CD4-positive, alpha-beta T cell (primary cell): ENCODE data around the gene RPP30. TPM values are rescaled to one million over a fixed set of nuclear protein-coding genes. Genes with fewer than 3 reads are reported as not detected.

Experiments used
- ATAC-seq: fragments of 200-7000 bp; cut with Tn5 transposase; one replicate; pipeline ENCODE4 v1.10.0; 2022; ENCODE audit warnings: mild to moderate bottlenecking; ENCODE audit not compliant: poor library complexity
- CTCF ChIA-PET: fragments of 350-600 bp; sonication (Branson Sonifier 250); formaldehyde crosslinking; loops from one replicate; lab custom pipeline; 2021; ENCODE audit warnings: antibody characterized with exemption, inconsistent platforms; lab: Charles Lee
- POLR2A ChIA-PET: fragments of 350-600 bp; sonication (Branson Sonifier 250); formaldehyde crosslinking; loops from one replicate; lab custom pipeline; 2021; ENCODE audit warnings: antibody characterized with exemption, inconsistent platforms; lab: Charles Lee
- DNase-seq, 14 experiments: peaks; one replicate each; pipeline ENCODE4 v3.0.0-alpha.2; 2013 to 2020; ENCODE audit warnings: mixed read lengths in 2 of 14
- H3K27ac ChIP-seq, 2 donors: one replicate each; pipeline versions ENCODE4 v1.5.1 to v1.7.0; 2013; ENCODE audit warnings: low read length in 2 of 2, low read depth in 1 of 2, mild to moderate bottlenecking in 1 of 2
- H3K27me3 ChIP-seq, 2 experiments: 1 replicate in 1 of 2; 2 replicates in 1 of 2; pipeline versions ENCODE4 v1.6.1 to v1.7.0; 2013; ENCODE audit warnings: low read length in 2 of 2, control low read depth in 1 of 2, mild to moderate bottlenecking in 1 of 2, moderate library complexity in 1 of 2; ENCODE audit not compliant: insufficient read depth in 2 of 2, control insufficient read depth in 1 of 2
- H3K36me3 ChIP-seq: one replicate; pipeline ENCODE4 v1.6.1; 2013; ENCODE audit warnings: low read length, control low read depth; ENCODE audit not compliant: insufficient read depth
- H3K4me1 ChIP-seq: one replicate; pipeline ENCODE4 v1.6.1; 2013; ENCODE audit warnings: low read length, control low read depth; ENCODE audit not compliant: insufficient read depth
- H3K4me3 ChIP-seq: one replicate; pipeline ENCODE4 v1.5.1; 2013; ENCODE audit warnings: mild to moderate bottlenecking, low read length, moderate library complexity
- H3K9me3 ChIP-seq, 2 experiments: 1 replicate in 1 of 2; 2 replicates in 1 of 2; pipeline versions ENCODE4 v1.6.1 to v1.7.0; 2013; ENCODE audit warnings: low read length in 2 of 2, mild to moderate bottlenecking in 2 of 2, control low read depth in 1 of 2, moderate library complexity in 1 of 2; ENCODE audit not compliant: control insufficient read depth in 1 of 2, insufficient read depth in 1 of 2
- H3K27ac Mint-ChIP-seq: one replicate; pipeline ENCODE4 v1.8.0; 2020; ENCODE audit warnings: mixed read lengths
- H3K27me3 Mint-ChIP-seq: one replicate; pipeline ENCODE4 v1.8.0; 2021; ENCODE audit warnings: mixed read lengths
- H3K36me3 Mint-ChIP-seq: one replicate; pipeline ENCODE4 v1.8.0; 2021; ENCODE audit warnings: low read depth, mixed read lengths
- H3K4me1 Mint-ChIP-seq: one replicate; pipeline ENCODE4 v1.8.0; 2021; ENCODE audit warnings: low read depth, mixed read lengths
- H3K4me3 Mint-ChIP-seq: one replicate; pipeline ENCODE4 v1.8.0; 2020; ENCODE audit warnings: mild to moderate bottlenecking, mixed read lengths
- H3K9me3 Mint-ChIP-seq: one replicate; pipeline ENCODE4 v1.8.0; 2020; ENCODE audit warnings: mixed read lengths
- CTCF ChIP-seq: fragments of 200-600 bp; IDR thresholded peaks from one replicate; pipeline ENCODE4 v1.8.0; 2022; ENCODE audit warnings: antibody characterized with exemption, mild to moderate bottlenecking
- intact Hi-C, 2 experiments: fragments of 100-400 bp; cut with DNase I in 1 of 2; cut with micrococcal nuclease in 1 of 2; formaldehyde crosslinking; loops; one replicate each; pipeline versions ENCODE4 v1.15.1 to v1.9.0; 2023 to 2025; cut with DNase I, micrococcal nuclease
- total RNA-seq, 174 experiments: library from RNA in 2 of 174; stranded (reverse) in 2 of 174; gene quantifications; one replicate each; pipeline ENCODE4 v1.2.3 and lab custom pipeline; 2021 to 2026

The RPP30 gene
- total RNA-seq, 2 experiments from 2014 or later = 25.3 to 28.5 TPM

DNA sequence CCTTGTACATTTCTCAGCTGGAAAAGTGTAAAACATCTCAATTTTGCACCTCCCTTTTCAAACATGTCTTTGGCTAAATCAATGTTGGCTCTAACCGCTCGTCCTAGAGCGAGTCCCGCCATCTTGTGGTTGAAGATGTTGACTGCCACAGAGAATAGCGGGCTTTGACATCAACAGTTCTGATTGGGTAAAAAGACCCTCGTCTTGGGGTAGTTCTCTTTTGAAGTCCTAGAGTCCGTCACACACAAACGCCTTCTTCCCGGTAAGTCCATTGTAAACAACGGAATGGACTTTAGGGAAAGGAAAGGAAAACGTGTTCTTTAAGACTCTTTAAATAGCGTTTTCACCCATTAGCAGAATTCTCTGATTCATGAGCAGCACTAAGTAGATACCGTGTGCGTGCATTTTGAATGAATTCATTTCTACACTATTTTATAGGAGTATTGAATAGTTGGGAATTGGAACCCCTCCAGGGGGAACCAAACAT is 452 bp upstream of the RPP30 start:
- CTCF ChIA-PET = interaction anchor here (1.0 to 2.3 kb wide), 4 partner anchors 8 to 46 kb away, joined by 3 to 11 read pairs (median 6); partner anchors contain the start of gene HTR7
- Histone ChIP-seq H3K27ac (peak overlapping the region in 1 of 2 donors; percentile 18), H3K9me3 (no peaks in the 10 kb centered on the region), H3K27me3 (peaks cover 0 to 29% of the 10 kb centered on the region in 2 experiments), H3K36me3 (peaks cover 10% of the 10 kb centered on the region), H3K4me1 (peaks cover 16% of the 10 kb centered on the region), H3K4me3 (peak overlapping the region; percentile 95)
- H3K4me3 Mint-ChIP-seq = peak overlapping the region; percentile 96
- no peaks in the 10 kb centered on the region for H3K9me3 Mint-ChIP-seq
- peak overlapping the region; percentile 84 for H3K27ac Mint-ChIP-seq
- peak in 11 of 14 experiments; percentile 8 to 75 (median 21) for DNase-seq
- H3K36me3 Mint-ChIP-seq = peaks cover 25% of the 10 kb centered on the region
- peak; percentile 38 for TF ChIP-seq CTCF
- peaks cover 38% of the 10 kb centered on the region for H3K4me1 Mint-ChIP-seq
- peak; percentile 62 for ATAC-seq
- peaks cover 40% of the 10 kb centered on the region for H3K27me3 Mint-ChIP-seq
- POLR2A ChIA-PET = interaction anchor here (0.8 to 1.8 kb wide), 12 partner anchors 8 to 1420 kb away, joined by 3 to 7 read pairs (median 3); partner anchors contain the start of genes BTAF1, CPEB3, HTR7 and KIF20B
- intact Hi-C loops = loop anchor here (1.0 to 10.0 kb wide), 9 partner anchors 121 to 1423 kb away; partner anchors contain the start of genes BTAF1 (in 2 of the 2), CPEB3 (in 1 of the 2), KIF20B (in 1 of the 2) and MARCHF5 (in 1 of the 2)

- peak overlapping the region; percentile 96 for H3K4me3 Mint-ChIP-seq
- intact Hi-C loops = loop anchor here (5.0 to 10.0 kb wide), 7 partner anchors 290 to 1422 kb away; partner anchors contain the start of genes BTAF1 (in 2 of the 2), CPEB3 (in 1 of the 2), KIF20B (in 1 of the 2) and MARCHF5 (in 1 of the 2)
- peaks cover 38% of the 10 kb centered on the region for H3K4me1 Mint-ChIP-seq
- peaks cover 27% of the 10 kb centered on the region for H3K27me3 Mint-ChIP-seq
- H3K27ac ChIP-seq = no peak overlapping the region
- peaks cover 16% of the 10 kb centered on the region for H3K4me1 ChIP-seq
- ChIA-PET POLR2A (interaction anchor here (0.6 to 1.8 kb wide), 6 partner anchors 7 to 1171 kb away, joined by 3 to 7 read pairs (median 4); partner anchors contain the start of gene KIF20B), CTCF (interaction anchor here (2.3 kb wide), 1 partner anchor 10 kb away, joined by 8 read pairs; no protein-coding TSS in a partner anchor)
- peaks cover 0 to 19% of the 10 kb centered on the region in 2 experiments for H3K27me3 ChIP-seq
- H3K4me3 ChIP-seq = peak overlapping the region; percentile 95
- DNase-seq = no peak
- H3K9me3 Mint-ChIP-seq = no peaks in the 10 kb centered on the region
- no peak for TF ChIP-seq CTCF
- ATAC-seq = no peak
- H3K9me3 ChIP-seq = no peaks in the 10 kb centered on the region
- H3K36me3 Mint-ChIP-seq = peaks cover 38% of the 10 kb centered on the region
- peaks cover 22% of the 10 kb centered on the region for H3K36me3 ChIP-seq
- H3K27ac Mint-ChIP-seq = peak overlapping the region; percentile 84
Observed at GRCh38 chr10:90872648-90873020, 860 bp downstream of the RPP30 start.

GRCh38 chr10:90879062-90879461 is 7.3 kb downstream of the RPP30 start:
- Mint-ChIP-seq H3K36me3 (peaks cover 83% of the 10 kb centered on the region), H3K4me1 (peaks cover 4% of the 10 kb centered on the region), H3K4me3 (no peak overlapping the region), H3K9me3 (no peaks in the 10 kb centered on the region), H3K27ac (no peak overlapping the region), H3K27me3 (no peaks in the 10 kb centered on the region)
- TF ChIP-seq CTCF = no peak
- no peak overlapping the region for H3K27ac ChIP-seq
- ChIA-PET POLR2A (interaction anchor here (0.6 to 1.9 kb wide), 3 partner anchors 7 to 155 kb away, joined by 4 to 7 read pairs (median 5); partner anchors contain the start of gene RPP30), CTCF (interaction anchor here (0.6 to 1.8 kb wide), 7 partner anchors 10 to 756 kb away, joined by 3 to 8 read pairs (median 3); no protein-coding TSS in a partner anchor)
- H3K27me3 ChIP-seq = no peaks in the 10 kb centered on the region
- intact Hi-C loops = loop anchor here (10.0 kb wide), 6 partner anchors 346 to 1416 kb away; partner anchors contain the start of genes BTAF1 (in 2 of the 2), CPEB3 (in 1 of the 2), KIF20B (in 1 of the 2) and MARCHF5 (in 1 of the 2)
- H3K9me3 ChIP-seq = no peaks in the 10 kb centered on the region
- no peak overlapping the region for H3K4me3 ChIP-seq
- H3K4me1 ChIP-seq = no peaks in the 10 kb centered on the region
- ATAC-seq (no peak), DNase-seq (no peak)
- peaks cover 56% of the 10 kb centered on the region for H3K36me3 ChIP-seq
